UCSD-AML1 (cell line): ENCODE measurements around the gene GPC4.
"Not testable (repeated sequence)": the region's sequence is repeated elsewhere in the genome, so short reads cannot be mapped to it uniquely, and the experiment has no call there.

Source experiments
- DNase-seq: peaks from one replicate; lab custom pipeline; 2025; ENCODE audit not compliant: unreplicated experiment; lab: John Stamatoyannopoulos, UW

GPC4 gene

DNA sequence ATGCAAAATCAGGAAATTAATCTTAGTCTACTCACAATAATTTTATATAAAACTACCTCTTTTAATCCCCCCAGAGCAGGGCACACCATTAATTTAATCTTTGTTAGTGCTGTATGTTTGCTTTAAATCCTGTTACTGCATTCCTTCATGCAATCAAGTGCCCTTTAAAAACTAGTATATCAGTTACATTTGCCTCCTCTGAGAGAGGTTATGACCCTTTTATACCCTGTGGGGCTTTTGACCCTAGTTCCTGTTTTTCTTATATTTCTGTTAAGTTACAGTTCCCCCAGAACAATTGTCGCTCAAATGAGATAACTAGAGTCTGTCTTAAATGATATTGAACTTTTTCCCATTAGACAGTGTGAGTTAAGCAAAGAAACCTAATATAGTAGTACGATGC lies 46.2 kb downstream of the GPC4 start:
- no peak for DNase-seq

DNA sequence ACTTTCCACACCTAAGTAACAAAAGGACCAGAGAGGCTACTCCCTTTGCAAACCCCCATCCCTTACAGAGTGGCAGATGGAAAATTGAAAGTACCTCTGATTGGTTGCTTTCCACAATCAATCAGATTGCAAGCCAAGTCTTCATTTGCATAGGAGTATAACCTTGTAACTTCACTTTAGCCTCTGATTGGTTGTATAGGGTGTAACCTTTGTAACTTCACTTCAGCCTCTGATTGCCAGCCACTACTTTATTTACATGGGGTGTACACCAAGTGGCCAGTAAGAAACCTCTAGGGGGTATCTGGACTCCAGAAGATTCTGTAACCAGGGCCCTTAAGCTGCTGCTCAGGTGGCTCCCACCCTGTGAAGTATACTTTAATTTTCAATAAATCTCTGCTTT lies 48.6 kb downstream of the GPC4 start:
- no peak for DNase-seq

DNA sequence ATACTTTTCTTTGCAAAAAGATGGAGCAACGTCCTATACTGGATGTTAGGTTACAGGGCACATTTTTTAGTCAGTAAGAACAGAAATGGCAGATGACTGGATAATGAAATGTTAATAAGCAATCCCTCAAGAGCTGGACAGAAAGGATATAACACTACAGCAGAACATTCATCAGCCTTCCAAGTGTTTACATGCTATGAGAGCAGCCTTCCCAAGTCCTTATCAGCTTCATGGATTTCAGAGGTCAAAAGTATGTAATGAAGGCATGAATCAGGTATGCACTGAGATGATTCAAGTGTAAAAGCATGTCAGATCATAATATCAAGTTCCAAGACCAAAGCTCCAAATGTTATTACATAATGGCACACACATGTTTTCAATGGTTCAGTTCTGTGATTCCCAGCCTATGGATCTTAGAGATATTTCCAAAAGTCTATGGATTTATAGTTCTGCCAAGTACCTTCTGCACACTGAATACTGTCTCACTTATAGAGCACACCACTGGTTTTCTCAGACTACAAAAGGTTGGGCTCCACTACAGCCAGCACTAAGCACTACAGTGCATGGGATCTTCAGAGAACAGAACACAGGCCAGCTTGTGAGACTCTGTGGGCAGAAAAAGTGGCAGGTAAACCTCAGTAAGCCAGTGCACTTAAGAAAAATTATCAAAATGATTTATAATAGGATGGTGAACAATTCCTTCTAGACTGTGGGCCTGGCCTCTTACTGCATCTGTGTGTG lies 49.2 kb downstream of the GPC4 start:
- DNase-seq = no peak

DNA sequence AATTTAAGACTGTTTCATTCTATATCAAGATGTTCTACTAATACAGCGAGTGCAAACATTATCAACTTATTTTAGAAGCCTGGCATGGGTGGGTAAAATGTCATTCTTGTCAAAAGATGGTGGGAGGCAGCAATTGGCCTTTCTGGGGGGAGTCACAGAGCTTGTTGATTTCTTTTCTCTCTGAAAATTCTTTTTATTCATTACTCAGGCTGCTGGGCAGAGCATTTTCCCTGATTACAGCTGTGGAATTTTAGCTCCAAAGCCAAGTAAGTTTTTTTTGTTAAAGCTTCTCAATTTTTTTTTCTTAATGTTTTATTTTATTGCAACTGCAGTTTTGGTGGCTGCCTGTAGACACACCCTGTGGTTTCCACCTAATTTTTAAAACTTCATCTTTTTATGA lies 50.4 kb downstream of the GPC4 start:
- no peak for DNase-seq

DNA sequence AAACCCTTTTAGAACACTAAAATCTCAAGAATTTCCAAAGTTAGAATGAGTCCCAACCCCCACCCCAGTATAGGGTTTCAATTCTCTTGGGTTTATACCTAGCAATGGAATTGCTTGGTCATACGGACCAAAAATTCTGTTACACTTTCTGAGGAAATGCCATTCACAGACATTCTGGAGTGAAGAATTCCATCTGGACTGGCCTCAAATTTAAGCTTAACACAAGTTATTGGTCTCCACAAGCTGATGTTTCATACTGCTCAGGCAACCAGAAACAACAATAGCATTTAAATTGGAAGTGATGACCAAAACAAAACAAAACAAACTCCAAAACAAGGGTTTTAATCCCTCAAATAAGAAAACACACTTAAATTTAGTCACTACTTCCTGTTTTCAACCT lies 51.1 kb downstream of the GPC4 start:
- DNase-seq = no peak

DNA sequence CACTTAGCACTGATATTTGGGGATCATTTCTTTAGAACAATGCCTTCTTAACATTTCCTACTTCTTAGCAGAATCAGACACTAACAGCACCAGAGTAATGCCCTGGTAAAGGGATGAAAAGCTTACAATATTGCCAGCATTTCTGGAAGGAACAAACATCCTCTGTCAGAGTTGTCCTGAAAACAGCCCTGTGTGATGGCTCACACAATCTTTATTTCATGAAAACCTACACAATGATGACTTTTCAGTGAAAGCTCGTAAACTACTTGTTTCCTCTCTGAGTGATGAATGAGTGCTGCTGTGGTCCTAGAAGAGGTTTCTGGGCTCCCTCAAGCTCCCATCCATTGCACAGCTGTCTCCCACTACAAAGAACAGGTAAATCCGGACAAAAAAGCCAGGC lies 52.8 kb downstream of the GPC4 start:
- DNase-seq = no peak

DNA sequence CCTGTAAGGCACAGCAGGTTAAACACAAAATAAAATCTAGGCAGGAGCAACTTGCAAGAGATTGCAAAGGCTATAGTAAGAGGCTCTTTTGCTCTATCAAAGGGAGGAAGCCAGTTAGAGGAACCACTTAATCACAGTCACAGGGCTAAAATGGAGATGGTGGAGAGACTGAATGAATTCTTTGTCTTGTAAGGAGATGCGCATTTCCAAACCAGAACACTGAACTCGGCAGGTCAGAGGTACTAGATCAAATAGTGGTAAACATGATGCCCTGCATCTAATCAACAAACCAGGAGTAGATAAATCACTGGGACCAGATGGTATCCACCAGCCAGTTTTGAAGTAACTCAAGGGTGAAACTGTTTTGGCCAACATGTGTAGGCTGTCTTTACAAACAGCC lies 55.8 kb downstream of the GPC4 start:
- no peak for DNase-seq

DNA sequence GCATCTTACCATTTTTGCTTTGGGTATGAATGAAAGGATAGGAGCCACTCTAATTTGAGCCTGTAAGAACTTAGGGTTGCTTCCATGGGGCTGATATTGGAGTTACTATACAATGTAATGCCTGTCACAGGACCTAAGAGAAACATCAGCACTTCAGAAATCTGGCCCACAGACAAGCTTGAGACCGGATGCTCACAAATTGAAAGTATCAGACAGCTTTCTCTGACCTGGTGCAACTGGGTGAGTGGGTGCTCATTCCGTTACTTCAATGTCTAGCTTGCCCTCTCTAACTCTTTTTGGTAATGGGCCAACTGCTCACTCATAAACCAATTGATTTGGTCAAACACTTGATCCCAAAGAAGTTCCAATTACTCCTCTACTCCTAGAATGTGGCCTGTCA lies 62.1 kb downstream of the GPC4 start:
- DNase-seq = no peak

DNA sequence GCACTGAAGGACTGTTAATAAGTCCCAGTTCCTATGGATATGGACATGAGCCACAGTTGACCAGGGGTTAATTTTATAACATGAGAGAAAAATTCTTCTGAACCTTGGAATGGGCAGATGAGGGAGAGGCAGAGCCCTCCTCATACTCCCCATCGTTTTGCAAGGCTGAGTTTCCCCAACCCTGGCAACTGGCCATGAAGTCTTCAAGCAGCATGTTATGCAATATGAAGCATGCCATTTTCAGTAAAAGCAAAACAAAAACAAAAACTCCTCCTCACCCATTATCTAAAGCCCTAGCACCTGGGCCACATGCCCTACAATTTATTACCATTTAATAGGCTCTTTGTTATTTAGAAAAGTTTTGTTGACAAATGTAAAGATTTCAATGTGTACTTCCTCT lies 64.5 kb downstream of the GPC4 start:
- no peak for DNase-seq

DNA sequence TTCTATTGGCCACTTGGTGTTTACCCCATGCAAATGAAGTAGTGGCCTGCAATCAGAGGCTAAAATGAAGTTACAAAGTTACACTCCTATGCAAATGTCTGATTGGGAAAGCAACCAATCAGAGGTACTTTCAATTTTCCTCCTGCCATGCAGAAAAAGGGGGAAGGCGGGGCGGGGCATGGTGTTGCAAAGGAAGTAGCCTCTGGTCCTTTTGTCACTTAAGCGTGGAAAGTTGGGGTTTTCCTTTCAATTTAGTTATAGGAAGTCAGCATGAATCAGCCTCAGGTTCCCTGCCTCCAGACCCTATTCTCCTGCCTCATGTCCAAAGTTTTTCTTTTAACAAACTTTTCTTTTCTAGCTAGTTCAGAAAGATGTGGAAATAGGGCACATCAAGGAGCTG lies 69.3 kb downstream of the GPC4 start:
- no peak for DNase-seq

DNA sequence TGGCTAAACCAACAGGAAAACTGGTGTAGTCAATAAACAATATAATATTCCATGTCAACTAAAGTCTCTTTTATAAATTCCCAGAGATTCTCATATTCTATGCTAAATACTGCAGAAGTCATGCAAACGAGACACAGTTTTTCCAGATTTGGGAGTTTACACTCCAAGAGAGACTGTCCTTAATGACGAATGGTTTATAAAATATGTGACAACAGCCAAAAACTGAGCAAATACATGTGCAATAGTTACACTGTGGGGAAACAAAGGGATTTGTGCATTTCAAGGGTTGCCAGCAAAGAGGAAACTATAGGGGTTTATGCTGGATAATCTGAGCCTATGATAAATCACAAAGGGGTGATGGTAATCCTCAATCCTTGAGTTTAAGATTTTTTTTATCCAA lies 75.7 kb downstream of the GPC4 start:
- DNase-seq = no peak

DNA sequence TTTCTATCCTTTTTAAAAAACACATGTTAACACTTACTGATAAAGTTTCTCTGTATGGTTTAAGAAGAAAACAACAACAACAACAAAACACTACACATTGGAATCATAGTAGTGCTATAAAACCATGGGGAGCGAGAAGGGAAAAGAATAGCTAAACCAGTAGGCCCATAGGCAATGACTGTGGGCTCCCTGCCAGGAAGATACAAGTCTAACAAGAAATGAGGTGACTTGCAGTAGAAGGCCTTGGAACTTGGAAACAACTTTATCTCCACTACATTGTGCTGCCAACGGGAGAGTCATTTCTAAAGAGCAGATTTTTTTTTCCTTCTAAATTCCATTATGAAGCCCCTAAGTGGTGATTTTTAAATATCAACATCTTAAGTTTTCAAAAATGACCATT lies 78.0 kb downstream of the GPC4 start:
- DNase-seq = no peak

DNA sequence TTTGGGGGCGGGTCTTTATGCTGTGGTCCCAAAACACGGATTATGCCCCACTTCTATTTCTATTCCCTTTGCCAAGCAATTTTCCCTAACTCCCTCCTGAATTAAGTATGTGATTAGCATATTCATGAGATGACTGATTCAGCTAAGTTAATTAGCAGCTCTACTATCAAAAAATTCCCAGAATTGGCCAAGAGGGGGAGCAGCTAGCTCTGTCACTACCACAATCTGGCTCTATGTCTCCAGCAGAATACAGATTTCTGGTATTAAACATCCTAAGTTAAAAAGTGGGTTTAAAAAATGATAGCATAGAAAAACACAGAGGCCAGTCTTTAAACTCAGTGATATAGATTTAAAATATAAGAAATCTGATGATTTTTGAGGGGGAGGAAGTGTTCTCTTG lies 80.3 kb downstream of the GPC4 start:
- DNase-seq = no peak

DNA sequence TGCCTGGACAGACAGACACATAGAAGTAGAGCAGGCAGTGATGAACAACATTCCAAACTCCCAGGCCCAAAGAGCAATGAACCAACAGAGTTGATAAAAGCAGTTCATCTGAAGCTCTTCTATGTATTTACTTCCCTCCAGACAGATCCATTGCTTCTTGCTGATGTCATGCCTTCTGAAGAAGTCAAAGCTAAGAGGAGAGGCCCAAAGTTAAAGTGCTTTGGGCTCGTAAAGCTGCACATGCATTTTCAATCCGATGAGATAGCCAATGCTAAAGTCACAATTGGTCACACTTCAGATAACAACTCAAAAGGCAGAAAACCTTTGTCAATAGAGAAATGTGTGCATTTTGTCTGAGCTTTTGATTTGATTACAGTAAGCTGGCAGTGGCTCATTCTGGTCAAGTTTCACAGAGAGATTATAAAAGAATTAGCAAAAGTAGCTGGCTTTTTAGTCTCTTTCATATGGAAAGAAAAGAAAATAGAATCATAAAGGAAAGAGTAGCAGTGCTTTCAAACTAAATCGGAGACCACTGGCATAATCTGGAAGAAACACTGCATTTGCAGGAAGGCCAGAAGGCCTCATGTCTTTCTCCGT lies 82.0 kb downstream of the GPC4 start:
- no peak for DNase-seq

DNA sequence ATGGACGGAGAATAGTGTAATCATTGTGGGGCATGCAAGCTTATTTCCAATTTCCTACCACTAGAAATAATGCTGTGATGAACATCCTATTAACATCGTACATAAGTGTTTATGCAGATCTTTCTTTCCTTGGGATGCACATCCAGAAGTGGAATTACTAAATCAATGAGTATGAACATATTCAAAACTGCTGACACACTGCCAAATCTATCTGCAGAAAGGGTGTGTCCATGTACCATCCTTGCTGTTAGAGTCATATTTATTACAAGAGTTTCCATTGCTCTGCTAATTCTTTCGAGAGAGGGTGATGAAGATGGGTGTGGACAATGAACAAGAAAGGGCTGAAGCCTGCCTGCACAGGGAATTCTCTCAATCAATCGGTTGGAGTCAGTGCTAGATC lies 82.6 kb downstream of the GPC4 start:
- no peak for DNase-seq

DNA sequence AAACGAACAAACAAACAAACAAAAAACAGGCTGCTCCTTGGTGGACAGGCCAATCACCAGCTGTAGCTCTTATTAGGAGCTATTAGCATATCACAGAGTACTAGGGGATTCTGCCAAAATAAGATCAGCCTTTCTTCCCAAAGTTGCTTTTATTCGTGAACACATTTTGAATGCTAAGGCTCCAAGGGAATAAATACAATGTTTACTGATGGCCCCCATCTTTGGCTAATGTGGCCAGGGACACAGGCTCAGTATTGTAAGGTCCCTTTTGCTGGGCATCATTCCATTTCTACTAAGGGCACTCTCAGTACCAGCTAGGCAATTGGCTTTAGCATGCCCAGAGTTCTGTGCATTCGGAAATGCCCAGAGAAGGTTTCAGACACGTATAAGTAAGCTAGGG lies 84.3 kb downstream of the GPC4 start:
- DNase-seq = no peak

DNA sequence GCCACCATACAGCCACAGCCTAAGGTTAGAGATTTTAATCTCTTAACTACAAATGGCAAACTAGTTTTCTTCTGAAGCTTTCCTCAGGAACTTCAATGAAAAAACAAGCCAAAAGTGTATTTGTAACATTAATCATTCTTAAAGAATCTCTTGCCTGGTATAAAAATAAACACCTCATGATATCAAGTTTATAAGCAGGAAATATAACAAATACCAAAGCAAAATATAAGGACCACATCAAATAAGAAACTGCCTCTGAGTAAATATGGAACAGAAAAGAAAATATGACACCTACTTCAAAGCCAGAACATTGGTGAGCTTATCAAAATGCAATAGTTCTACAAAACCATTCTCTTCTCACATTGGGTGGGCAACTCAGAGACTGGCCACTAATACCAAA lies 89.9 kb downstream of the GPC4 start:
- DNase-seq = no peak

DNA sequence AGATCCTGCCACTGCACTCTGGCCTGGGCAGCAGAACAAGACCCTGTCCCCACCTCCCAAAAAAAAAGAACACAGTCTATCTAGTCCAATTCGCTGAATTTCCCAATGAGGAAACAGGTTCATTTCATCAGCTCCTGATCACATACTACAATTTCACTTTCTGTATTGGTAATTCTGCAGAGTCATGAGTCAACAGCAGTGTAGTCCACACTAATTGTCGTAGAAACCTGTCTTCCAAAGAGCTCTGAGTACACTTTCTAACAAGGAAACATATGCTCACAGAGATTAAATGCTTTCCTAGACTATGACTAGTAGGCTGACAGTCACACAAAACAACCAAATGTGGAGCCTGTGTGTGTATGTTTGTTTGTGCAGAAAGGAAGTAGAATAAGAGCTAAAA lies 91.9 kb downstream of the GPC4 start:
- DNase-seq = no peak

DNA sequence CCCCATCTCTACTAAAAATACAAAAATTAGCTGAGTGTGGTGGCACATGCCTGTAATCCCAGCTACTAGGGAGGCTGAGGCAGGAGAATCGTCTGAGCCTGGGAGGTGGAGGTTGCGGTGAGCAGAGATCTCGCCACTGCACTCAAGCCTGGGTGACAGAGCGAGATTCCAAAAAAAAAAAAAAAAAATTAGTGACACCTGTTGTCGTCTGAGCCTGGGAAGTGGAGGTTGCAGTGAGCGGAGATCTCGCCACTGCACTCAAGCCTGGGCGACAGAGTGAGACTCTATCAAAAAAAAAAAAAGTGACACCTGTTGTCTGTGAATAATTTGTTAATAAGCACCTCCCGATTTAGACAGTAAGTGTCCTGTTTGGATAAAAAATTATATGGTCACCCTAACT lies 93.0 kb downstream of the GPC4 start:
- DNase-seq = not testable (repeated sequence)

DNA sequence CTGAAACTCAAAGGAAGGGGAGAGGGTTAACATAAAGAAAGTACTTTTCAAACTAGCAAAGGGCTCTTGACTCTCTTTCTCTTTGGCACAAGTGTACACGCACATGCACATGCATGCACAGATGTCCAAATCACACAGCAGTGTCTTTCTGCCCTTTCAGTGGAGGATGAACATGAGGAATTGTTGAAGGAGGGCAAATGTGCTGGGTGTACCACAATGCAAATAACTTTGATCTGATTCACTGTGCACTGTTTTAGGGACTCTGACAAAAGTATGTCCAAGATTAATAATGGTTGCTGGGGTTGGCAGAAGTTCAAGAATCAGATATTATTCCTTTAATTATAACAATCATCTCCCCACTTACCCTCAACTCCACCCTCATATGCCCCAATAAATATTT lies 93.8 kb downstream of the GPC4 start:
- no peak for DNase-seq

DNA sequence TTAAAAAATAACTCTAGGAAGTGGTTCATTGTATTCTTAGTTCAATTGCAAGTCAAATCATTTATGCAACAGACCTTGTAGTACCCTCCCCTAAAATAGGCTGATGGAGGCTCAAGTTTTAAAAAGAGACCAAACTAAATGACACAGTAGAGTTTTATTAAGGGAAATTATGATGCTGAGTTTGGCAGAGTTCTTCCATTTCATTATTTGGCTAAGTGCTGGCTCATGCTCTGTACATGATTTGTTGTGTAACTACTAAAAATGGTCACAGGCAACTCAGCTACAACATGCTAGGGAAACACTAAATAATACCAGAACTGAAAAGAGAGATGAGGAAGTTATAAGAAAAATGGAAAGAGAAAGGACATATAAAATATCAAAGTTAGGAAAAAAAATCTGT lies 101.0 kb downstream of the GPC4 start:
- DNase-seq = no peak

DNA sequence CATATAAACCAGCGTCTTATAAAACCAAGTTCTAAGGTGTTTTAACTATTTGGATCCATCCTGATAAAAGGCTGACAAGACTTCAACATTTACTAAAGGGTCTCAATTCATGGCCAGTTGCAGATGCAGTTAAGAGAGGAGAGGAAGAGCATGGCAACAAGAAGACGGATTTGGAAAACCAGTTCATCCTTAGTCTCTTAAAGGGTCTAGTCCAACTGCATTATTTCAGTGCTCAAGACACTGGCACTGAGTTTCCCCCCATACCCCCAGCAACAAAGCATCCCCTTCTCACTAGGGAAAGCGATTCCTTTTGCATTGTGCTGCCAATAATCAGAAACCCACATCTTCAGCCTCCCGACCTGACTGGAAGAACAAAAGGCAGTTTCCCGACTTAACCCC lies 106.8 kb downstream of the GPC4 start:
- no peak for DNase-seq
